Mesenchymal stem cell (in vitro differentiated cells and primary cell): Measurements from ENCODE around the gene FCHO1.
"Not testable (repeated sequence)": the region's sequence is repeated elsewhere in the genome, so short reads cannot be mapped to it uniquely, and the experiment has no call there.

Source experiments
- DNase-seq: peaks from one replicate; pipeline ENCODE4 v3.0.0-alpha.2; 2013
- H2AFZ ChIP-seq: one replicate; pipeline ENCODE4 v1.6.1; 2013; ENCODE audit warnings: low read depth, mild to moderate bottlenecking, control low read depth, inconsistent platforms, low read length, moderate library complexity
- H2AK5ac ChIP-seq: 2 replicates; pipeline ENCODE4 v1.6.1; 2013; ENCODE audit warnings: low read length, moderate library complexity, mild to moderate bottlenecking, inconsistent platforms; ENCODE audit not compliant: severe bottlenecking
- H2BK120ac ChIP-seq: one replicate; pipeline ENCODE4 v1.6.1; 2013; ENCODE audit warnings: low read depth, mild to moderate bottlenecking, inconsistent platforms, low read length, moderate library complexity
- H2BK12ac ChIP-seq, 2 experiments: one replicate each; pipeline ENCODE4 v1.6.1; 2013; ENCODE audit warnings: inconsistent platforms in 2 of 2, low read length in 2 of 2, mild to moderate bottlenecking in 2 of 2, moderate library complexity in 2 of 2, control low read depth in 1 of 2
- H2BK15ac ChIP-seq: one replicate; pipeline ENCODE4 v1.6.1; 2013; ENCODE audit warnings: mild to moderate bottlenecking, low read depth, inconsistent platforms; ENCODE audit not compliant: poor library complexity, severe bottlenecking
- H2BK5ac ChIP-seq: 2 replicates; pipeline ENCODE4 v1.6.1; 2013; ENCODE audit warnings: low read depth, mild to moderate bottlenecking, low read length, control low read depth, inconsistent platforms; ENCODE audit not compliant: poor library complexity, severe bottlenecking
- H3K14ac ChIP-seq, 2 experiments: one replicate each; pipeline ENCODE4 v1.6.1; 2013; ENCODE audit warnings: inconsistent platforms in 2 of 2, low read length in 2 of 2, control low read depth in 1 of 2, mild to moderate bottlenecking in 1 of 2, moderate library complexity in 1 of 2
- H3K18ac ChIP-seq, 2 experiments: one replicate each; pipeline ENCODE4 v1.6.1; 2013; ENCODE audit warnings: inconsistent platforms in 2 of 2, low read length in 2 of 2, control low read depth in 1 of 2, low read depth in 1 of 2, mild to moderate bottlenecking in 1 of 2
- H3K23ac ChIP-seq, 2 experiments: one replicate each; pipeline ENCODE4 v1.6.1; 2013; ENCODE audit warnings: inconsistent platforms in 2 of 2, low read length in 2 of 2, mild to moderate bottlenecking in 2 of 2, moderate library complexity in 2 of 2, control low read depth in 1 of 2
- H3K27ac ChIP-seq: 2 replicates; pipeline ENCODE4 v1.5.1; 2013; ENCODE audit warnings: mild to moderate bottlenecking, moderate library complexity, low read length, control low read depth, inconsistent platforms; ENCODE audit not compliant: poor library complexity, severe bottlenecking
- H3K27me3 ChIP-seq, 2 experiments: 2 replicates each; pipeline versions ENCODE4 v1.6.1 to v1.7.0; 2013; ENCODE audit warnings: low read length in 2 of 2, mild to moderate bottlenecking in 2 of 2, moderate library complexity in 2 of 2, control low read depth in 1 of 2, inconsistent platforms in 1 of 2; ENCODE audit not compliant: control insufficient read depth in 1 of 2, insufficient read depth in 1 of 2
- H3K36me3 ChIP-seq, 2 experiments: 2 replicates each; pipeline versions ENCODE4 v1.6.1 to v1.7.0; 2013; ENCODE audit warnings: low read length in 2 of 2, control low read depth in 1 of 2, inconsistent platforms in 1 of 2, low read depth in 1 of 2, mild to moderate bottlenecking in 1 of 2; ENCODE audit not compliant: insufficient read depth in 2 of 2, control insufficient read depth in 1 of 2
- H3K4ac ChIP-seq, 2 experiments: one replicate each; pipeline ENCODE4 v1.6.1; 2013; ENCODE audit warnings: inconsistent platforms in 2 of 2, low read length in 2 of 2, mild to moderate bottlenecking in 2 of 2, moderate library complexity in 2 of 2, control low read depth in 1 of 2, low read depth in 1 of 2
- H3K4me1 ChIP-seq: 2 replicates; pipeline ENCODE4 v1.6.1; 2013; ENCODE audit warnings: low read depth, low read length, control low read depth; ENCODE audit not compliant: control insufficient read depth, insufficient read depth
- H3K4me2 ChIP-seq: 2 replicates; pipeline ENCODE4 v1.6.1; 2013; ENCODE audit warnings: low read length, mild to moderate bottlenecking, inconsistent platforms; ENCODE audit not compliant: poor library complexity, severe bottlenecking
- H3K4me3 ChIP-seq, 2 experiments: 2 replicates each; pipeline versions ENCODE4 v1.5.1 to v1.7.0; 2013; ENCODE audit warnings: low read length in 2 of 2, mild to moderate bottlenecking in 2 of 2, control low read depth in 1 of 2, low read depth in 1 of 2; ENCODE audit not compliant: insufficient read depth in 1 of 2
- H3K79me1 ChIP-seq: replicated peaks from 2 replicates; pipeline ENCODE4 v1.6.1; 2013; ENCODE audit warnings: mild to moderate bottlenecking, control low read depth, low read length, inconsistent platforms; ENCODE audit not compliant: poor library complexity, severe bottlenecking
- H3K9ac ChIP-seq: 2 replicates; pipeline ENCODE4 v1.7.0; 2013; ENCODE audit warnings: mild to moderate bottlenecking, low read length, moderate library complexity
- H3K9me3 ChIP-seq: 2 replicates; pipeline ENCODE4 v1.7.0; 2013; ENCODE audit warnings: mild to moderate bottlenecking, low read length; ENCODE audit not compliant: control insufficient read depth
- H4K8ac ChIP-seq: one replicate; pipeline ENCODE4 v1.6.1; 2013; ENCODE audit warnings: inconsistent platforms, mild to moderate bottlenecking, low read length, moderate library complexity
- H4K91ac ChIP-seq: one replicate; pipeline ENCODE4 v1.6.1; 2013; ENCODE audit warnings: mild to moderate bottlenecking, low read length, inconsistent platforms
- WGBS: methylation state at CpG from one replicate; pipeline ENCODE4 v1.1.7; 2013; ENCODE audit warnings: mixed read lengths; 5-methylcytosine and 5-hydroxymethylcytosine counted together

Gene FCHO1

DNA sequence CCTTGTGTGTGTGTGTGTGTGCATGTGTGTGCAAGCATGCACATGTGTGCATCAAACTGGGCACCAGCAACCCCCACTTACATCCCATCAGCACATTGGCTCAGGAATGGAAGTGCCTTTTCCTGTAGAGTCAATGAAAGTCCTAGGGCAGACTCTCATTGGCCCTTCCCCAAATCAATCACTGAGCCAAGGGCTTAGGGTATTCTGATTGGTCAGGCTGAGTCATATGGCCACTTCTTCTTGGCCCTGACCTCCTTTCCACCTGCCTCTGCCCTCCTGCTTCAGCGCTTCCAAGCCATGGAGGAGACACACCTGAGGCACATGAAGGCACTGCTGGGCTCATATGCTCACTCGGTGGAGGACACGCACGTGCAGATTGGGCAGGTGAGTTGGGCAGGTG lies 20.9 kb downstream of the FCHO1 start:
- Histone ChIP-seq H3K4me2 (no peak overlapping the region), H2BK5ac (no peak overlapping the region), H3K9me3 (no peaks in the 10 kb centered on the region), H3K4ac (no peak overlapping the region), H3K23ac (no peak overlapping the region), H3K27ac (no peak overlapping the region), H3K18ac (no peak overlapping the region), H3K4me3 (no peak overlapping the region), H2BK15ac (no peak overlapping the region), H2AK5ac (no peak overlapping the region), H3K4me1 (no peaks in the 10 kb centered on the region), H3K36me3 (no peaks in the 10 kb centered on the region), H3K79me1 (no peaks in the 10 kb centered on the region), H4K91ac (no peak overlapping the region), H3K27me3 (peaks cover 3 to 13% of the 10 kb centered on the region in 2 experiments), H2AFZ (no peak overlapping the region), H4K8ac (no peak overlapping the region), H2BK120ac (no peak overlapping the region), H3K14ac (no peak overlapping the region), H2BK12ac (no peak overlapping the region), H3K9ac (no peak overlapping the region)
- 98% methylated on average over 4 of the region's 4 CpGs for WGBS
- DNase-seq = peak; percentile 44

DNA sequence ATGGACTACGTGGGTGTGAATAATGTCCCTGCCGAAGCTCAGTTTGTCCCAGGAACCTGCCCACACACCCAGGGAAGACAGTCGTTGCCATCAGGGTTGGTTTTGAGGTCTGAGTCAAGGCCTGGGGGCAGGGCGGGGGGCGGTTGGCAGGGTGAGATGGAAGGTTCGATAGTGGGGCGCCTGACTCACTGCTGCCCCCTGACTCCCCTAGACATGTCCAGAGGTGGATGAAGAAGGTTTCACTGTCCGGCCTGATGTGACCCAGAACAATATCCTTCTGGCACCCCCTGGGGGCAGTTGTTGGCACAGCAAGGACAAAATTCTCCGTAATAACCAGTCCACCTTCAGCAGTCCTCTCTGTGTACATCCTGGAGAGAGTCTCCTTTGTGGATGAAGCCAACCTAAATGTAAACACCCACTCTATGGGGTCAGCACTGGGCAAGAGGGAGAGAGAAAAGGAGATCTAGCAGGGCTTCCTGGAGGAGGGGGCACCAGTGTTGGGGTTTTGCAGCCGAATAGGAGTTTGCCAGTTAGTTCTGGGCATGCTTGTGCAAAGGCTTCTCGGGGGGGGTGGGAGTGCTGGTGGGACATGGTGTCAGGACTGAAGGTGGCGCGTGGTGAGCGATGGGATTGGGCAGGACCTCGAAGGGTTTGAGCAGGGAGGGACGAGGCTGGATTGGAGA lies 24.1 kb downstream of the FCHO1 start:
- H3K36me3 ChIP-seq = no peaks in the 10 kb centered on the region
- no peak overlapping the region for H2BK120ac ChIP-seq
- 52% methylated on average over 12 of the region's 16 CpGs for WGBS

DNA sequence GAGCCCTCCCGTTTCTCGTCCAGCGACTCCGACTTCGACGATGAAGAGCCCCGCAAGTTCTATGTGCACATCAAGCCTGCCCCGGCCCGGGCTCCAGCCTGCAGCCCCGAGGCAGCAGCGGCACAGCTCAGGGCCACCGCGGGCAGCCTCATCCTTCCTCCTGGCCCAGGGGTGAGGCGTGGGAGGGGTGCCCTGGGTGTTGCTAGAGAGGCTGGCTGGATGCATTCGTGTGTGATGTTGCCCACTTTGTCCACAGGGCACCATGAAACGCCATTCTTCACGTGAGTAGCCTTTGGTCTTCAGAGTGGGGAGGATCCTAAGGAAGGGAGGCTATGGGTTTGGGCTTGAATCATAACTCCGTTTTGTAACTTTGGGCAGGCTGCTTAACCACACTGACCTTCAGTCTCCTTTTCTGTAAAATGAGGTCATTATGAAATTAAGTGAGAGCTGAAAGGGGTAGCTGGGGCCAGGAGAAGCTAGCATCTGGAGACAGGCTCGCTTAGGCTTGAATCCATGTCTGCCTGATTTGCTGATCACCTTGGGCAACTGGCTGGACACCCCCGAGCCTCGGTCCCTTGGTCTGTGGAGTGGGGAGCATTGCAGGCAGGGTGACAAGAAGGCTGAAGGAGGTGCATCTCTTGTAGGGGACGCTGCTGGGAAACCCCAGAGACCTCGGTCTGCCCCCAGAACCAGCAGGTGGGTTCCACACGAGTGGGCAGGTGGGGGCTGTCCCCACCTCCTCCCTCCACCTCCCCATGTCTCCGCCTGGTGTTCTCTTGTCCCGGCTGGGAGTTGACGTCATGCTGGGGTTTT lies 24.9 kb downstream of the FCHO1 start:
- Histone ChIP-seq H3K36me3 (no peaks in the 10 kb centered on the region), H2AFZ (no peak overlapping the region), H4K91ac (no peak overlapping the region), H2BK12ac (no peak overlapping the region), H2BK120ac (no peak overlapping the region), H2BK5ac (no peak overlapping the region), H3K18ac (no peak overlapping the region), H3K79me1 (no peaks in the 10 kb centered on the region), H3K9me3 (no peaks in the 10 kb centered on the region), H2AK5ac (no peak overlapping the region), H3K4ac (no peak overlapping the region), H3K4me2 (no peak overlapping the region), H2BK15ac (no peak overlapping the region), H3K9ac (peak overlapping the region; percentile 46), H3K23ac (no peak overlapping the region), H3K14ac (no peak overlapping the region), H3K27ac (no peak overlapping the region), H3K27me3 (peaks cover 3 to 29% of the 10 kb centered on the region in 2 experiments), H3K4me3 (peak overlapping the region in 1 of 2 experiments; percentile 22), H3K4me1 (peaks cover 10% of the 10 kb centered on the region), H4K8ac (no peak overlapping the region)
- WGBS = 86% methylated on average over 21 of the region's 27 CpGs
- DNase-seq = no peak

More for the DNA sequence above, 24.1 kb downstream of the FCHO1 start:
- no peaks in the 10 kb centered on the region for H3K79me1 ChIP-seq
- no peaks in the 10 kb centered on the region for H3K9me3 ChIP-seq
- no peak overlapping the region for H3K27ac ChIP-seq
- no peak overlapping the region for H3K23ac ChIP-seq
- no peak overlapping the region for H2BK5ac ChIP-seq
- H3K18ac ChIP-seq = no peak overlapping the region
- H3K4me2 ChIP-seq = no peak overlapping the region
- H3K9ac ChIP-seq = peak overlapping the region; percentile 13
- no peak overlapping the region for H4K91ac ChIP-seq
- H3K14ac ChIP-seq = no peak overlapping the region
- H2BK15ac ChIP-seq = no peak overlapping the region
- peaks cover 3 to 27% of the 10 kb centered on the region in 2 experiments for H3K27me3 ChIP-seq
- H2BK12ac ChIP-seq = no peak overlapping the region
- peaks cover 10% of the 10 kb centered on the region for H3K4me1 ChIP-seq
- peak overlapping the region in 1 of 2 experiments; percentile 25 for H3K4me3 ChIP-seq
- H2AFZ ChIP-seq = no peak overlapping the region
- peak; percentile 65 for DNase-seq
- no peak overlapping the region for H3K4ac ChIP-seq
- no peak overlapping the region for H4K8ac ChIP-seq
- H2AK5ac ChIP-seq = no peak overlapping the region

DNA sequence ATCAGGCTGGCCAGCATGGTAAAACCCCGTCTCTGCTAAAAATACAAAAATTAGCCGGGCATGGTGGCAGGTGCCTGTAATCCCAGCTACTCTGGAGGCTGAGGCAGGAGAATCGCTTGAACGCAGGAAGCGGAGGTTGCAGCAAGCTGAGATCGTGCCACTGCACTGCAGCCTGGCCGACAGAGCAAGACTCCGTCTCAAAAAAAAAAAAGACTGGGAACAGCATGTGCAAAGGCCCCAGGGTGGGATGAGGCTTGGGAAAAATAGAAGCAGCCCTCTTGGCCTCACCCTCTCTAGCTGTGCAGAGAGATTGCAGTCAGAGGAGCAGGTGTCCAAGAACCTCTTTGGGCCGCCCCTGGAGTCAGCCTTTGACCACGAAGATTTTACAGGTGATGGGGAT lies 26.6 kb downstream of the FCHO1 start:
- not testable (repeated sequence) for H4K91ac ChIP-seq, H4K8ac ChIP-seq, H3K79me1 ChIP-seq, H3K23ac ChIP-seq, H3K36me3 ChIP-seq, H3K14ac ChIP-seq, H2AFZ ChIP-seq, H2BK12ac ChIP-seq, H3K4me2 ChIP-seq, H2AK5ac ChIP-seq, H3K9ac ChIP-seq, H3K4ac ChIP-seq, DNase-seq, H3K4me3 ChIP-seq, H3K9me3 ChIP-seq, H2BK120ac ChIP-seq, H2BK5ac ChIP-seq, H3K27ac ChIP-seq, H2BK15ac ChIP-seq, H3K18ac ChIP-seq
- Histone ChIP-seq H3K4me1 (peaks cover 10% of the 10 kb centered on the region), H3K27me3 (peaks cover 3 to 31% of the 10 kb centered on the region in 2 experiments)
- WGBS = 76% methylated on average over 10 of the region's 10 CpGs
